Activated naive CD8-positive, alpha-beta T cell (primary cell): ENCODE measurements around the gene ELOVL1.

Experiments used
- H3K27ac Mint-ChIP-seq: one replicate; pipeline ENCODE4 v1.8.0; 2021; ENCODE audit warnings: mixed read lengths
- H3K27me3 Mint-ChIP-seq: one replicate; pipeline ENCODE4 v1.8.0; 2021; ENCODE audit warnings: mixed read lengths
- H3K36me3 Mint-ChIP-seq: one replicate; pipeline ENCODE4 v1.8.0; 2021; ENCODE audit warnings: mixed read lengths
- H3K4me1 Mint-ChIP-seq: one replicate; pipeline ENCODE4 v1.8.0; 2021; ENCODE audit warnings: low read depth, mixed read lengths
- H3K4me3 Mint-ChIP-seq: one replicate; pipeline ENCODE4 v1.8.0; 2021; ENCODE audit warnings: mild to moderate bottlenecking, mixed read lengths
- H3K9me3 Mint-ChIP-seq: one replicate; pipeline ENCODE4 v1.8.0; 2021; ENCODE audit warnings: low read depth, mixed read lengths

The ELOVL1 gene

DNA sequence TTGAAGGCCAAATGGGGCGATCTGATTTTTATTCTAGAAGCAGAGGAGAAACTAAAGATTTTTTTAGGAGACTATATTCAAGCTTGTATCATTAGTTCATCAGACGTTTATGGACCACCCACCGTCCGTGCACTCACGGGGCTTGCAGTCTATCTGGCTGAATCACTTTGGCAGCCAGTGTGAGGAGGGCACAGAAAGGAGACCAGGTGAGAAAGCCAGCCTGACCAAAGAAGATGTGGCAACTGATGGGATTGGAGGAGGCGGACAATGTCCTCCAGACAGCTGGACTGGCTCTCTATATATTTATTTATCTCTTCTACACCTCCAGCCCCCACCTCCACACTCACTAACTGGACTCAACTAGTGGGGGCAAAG, 822 bp upstream of the ELOVL1 start:
- H3K27me3 Mint-ChIP-seq: no peaks in the 10 kb centered on the region
- peaks cover 5% of the 10 kb centered on the region for H3K36me3 Mint-ChIP-seq
- peak overlapping the region; percentile 95 for H3K27ac Mint-ChIP-seq
- H3K4me1 Mint-ChIP-seq: peaks cover 28% of the 10 kb centered on the region
- H3K4me3 Mint-ChIP-seq: peak overlapping the region; percentile 99
- H3K9me3 Mint-ChIP-seq: no peaks in the 10 kb centered on the region

DNA sequence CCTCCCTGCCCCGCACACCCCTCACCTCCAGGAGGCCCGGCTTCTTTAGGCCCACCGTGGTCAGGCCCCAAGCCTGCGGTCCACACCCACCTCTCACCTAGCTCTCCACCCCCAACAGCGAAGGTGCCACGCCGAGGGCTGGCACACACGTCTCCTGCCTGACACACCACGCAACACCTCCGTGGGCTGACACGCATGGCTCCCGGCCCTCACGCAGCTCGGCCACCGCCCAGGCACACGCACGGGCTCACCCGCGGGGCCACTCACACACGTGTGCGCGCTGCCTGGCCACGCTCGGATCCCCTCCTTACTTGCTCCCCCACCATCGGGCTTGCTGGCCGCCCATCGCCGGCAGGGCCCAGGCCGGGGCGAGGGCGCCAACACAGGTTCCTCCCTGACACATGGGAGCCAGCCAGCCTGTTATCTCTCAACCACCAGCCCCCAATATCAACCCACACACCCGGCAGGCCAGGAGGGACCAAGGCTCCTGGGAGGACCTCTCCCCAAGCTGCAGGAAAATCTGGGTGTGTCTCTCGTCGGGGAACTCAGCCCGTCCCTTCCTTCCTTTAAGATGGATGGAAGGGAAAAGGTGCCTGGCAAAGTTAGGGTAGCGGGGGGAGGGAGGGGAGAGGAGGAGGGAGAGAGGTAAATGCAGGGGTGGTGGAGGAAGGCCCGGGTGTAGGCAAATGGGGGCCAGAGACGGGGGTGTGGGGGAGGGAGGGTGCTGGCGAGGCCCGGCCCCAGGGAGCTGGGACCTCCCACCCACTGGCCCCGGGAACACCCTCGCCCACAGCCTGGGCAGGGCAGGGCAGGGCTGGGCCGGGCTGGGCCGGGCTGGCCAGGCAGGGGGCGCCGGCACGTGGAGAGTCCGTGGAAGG, 546 bp downstream of the ELOVL1 start:
- peak overlapping the region; percentile 91 for H3K4me3 Mint-ChIP-seq
- H3K27me3 Mint-ChIP-seq: no peaks in the 10 kb centered on the region
- peak overlapping the region; percentile 95 for H3K27ac Mint-ChIP-seq
- H3K36me3 Mint-ChIP-seq: peaks cover 5% of the 10 kb centered on the region
- peaks cover 28% of the 10 kb centered on the region for H3K4me1 Mint-ChIP-seq
- H3K9me3 Mint-ChIP-seq: no peaks in the 10 kb centered on the region

DNA sequence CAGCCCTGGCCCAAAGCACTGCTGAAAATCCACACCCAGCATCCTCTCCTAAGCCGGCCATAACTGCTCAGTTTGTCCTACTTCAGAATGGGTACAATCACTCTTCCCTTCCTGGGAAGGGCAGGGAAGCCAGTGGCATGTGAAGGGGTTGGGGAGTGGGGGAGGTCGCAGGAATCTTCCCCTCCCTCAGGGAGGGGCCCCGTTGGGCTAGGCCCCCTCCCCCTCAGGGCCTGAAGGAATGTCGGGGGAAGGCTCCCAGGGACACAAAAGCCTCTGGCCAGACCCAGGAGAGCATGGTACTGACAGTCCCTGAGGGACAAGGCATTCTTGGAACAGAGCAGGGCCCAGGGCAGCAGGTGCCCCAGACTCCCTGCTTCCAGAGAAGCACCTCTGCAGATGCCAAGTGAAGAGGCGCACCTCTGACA, 1.2 kb downstream of the ELOVL1 start:
- no peaks in the 10 kb centered on the region for H3K9me3 Mint-ChIP-seq
- H3K36me3 Mint-ChIP-seq: peaks cover 9% of the 10 kb centered on the region
- peak overlapping the region; percentile 95 for H3K27ac Mint-ChIP-seq
- H3K4me1 Mint-ChIP-seq: peaks cover 27% of the 10 kb centered on the region
- H3K4me3 Mint-ChIP-seq: peak overlapping the region; percentile 91
- no peaks in the 10 kb centered on the region for H3K27me3 Mint-ChIP-seq

DNA sequence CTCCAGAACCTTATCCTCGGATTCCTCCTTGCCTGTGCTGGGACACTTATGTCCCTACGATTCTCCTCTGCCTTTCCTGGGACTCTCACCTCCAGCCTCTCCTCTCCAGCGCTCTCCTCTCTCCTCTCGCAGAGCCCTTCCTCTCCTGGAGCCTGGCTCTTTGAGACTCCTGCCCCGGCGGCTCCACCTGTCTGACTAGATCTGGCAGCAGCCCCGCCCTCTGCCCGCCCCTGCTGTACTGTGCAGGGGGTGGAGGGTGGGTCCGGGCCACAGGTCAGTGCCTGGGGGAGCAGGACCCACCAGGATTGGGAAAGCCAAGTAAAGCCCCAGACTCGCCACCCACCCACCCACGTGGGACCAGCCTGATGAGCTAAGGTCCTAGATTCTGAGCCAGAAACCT, 1.6 kb downstream of the ELOVL1 start:
- no peaks in the 10 kb centered on the region for H3K27me3 Mint-ChIP-seq
- peaks cover 11% of the 10 kb centered on the region for H3K36me3 Mint-ChIP-seq
- H3K4me1 Mint-ChIP-seq: peaks cover 25% of the 10 kb centered on the region
- H3K27ac Mint-ChIP-seq: peak overlapping the region; percentile 84
- H3K4me3 Mint-ChIP-seq: peak overlapping the region; percentile 72
- H3K9me3 Mint-ChIP-seq: no peaks in the 10 kb centered on the region

DNA sequence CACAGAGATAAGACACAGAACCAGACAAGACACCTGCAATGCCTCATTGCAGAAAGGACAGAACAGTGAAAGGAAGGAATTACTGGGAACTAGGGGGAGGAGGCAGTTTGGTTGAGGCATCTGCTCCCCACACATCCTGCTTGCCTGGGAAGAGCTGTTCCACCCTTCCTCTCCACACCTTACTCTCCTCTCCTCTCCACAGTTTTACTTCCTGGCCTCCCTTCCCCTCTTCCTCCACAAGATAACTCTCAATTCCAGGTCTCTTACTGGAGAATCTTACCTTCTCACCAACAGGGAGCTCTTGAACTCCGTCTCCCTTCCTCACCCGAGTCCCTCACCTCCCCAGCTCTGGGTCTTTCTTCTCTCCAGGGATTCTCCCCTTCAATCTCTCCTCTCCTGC, 2.1 kb downstream of the ELOVL1 start:
- Mint-ChIP-seq H3K4me3 (peak overlapping the region; percentile 72), H3K4me1 (peaks cover 22% of the 10 kb centered on the region), H3K9me3 (no peaks in the 10 kb centered on the region), H3K27ac (peak overlapping the region; percentile 84), H3K27me3 (no peaks in the 10 kb centered on the region), H3K36me3 (peaks cover 11% of the 10 kb centered on the region)

DNA sequence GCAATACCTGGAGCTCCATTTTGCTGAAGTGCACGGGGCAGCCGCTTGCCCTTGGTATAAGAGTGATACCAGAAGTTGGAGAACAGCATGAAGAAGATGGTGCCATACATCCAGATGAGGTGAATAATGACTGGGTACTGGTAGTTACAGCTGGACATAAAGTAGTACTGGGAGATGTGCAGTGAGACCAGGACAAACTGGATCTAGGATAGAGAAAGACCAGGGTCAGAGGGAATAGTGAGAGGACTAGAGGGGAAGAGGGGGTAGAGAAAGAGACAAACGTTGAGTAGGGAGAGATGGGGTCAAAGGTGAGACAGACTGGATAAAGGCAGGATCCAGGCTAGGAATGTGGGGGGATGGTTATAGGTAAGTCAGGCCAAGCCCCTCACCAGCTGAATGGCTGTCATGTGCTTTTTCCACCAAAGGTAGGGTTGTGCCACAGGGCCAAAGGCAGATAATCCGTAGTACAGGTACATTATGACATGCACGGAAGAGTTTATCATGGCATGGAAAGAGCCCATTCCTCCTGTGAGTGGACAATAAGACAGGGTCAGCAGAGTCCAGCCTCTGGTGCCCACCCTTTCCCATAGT, 3.8 kb downstream of the ELOVL1 start:
- Mint-ChIP-seq H3K36me3 (peaks cover 11% of the 10 kb centered on the region), H3K9me3 (no peaks in the 10 kb centered on the region), H3K4me3 (no peak overlapping the region), H3K27ac (no peak overlapping the region), H3K27me3 (no peaks in the 10 kb centered on the region), H3K4me1 (peaks cover 27% of the 10 kb centered on the region)

DNA sequence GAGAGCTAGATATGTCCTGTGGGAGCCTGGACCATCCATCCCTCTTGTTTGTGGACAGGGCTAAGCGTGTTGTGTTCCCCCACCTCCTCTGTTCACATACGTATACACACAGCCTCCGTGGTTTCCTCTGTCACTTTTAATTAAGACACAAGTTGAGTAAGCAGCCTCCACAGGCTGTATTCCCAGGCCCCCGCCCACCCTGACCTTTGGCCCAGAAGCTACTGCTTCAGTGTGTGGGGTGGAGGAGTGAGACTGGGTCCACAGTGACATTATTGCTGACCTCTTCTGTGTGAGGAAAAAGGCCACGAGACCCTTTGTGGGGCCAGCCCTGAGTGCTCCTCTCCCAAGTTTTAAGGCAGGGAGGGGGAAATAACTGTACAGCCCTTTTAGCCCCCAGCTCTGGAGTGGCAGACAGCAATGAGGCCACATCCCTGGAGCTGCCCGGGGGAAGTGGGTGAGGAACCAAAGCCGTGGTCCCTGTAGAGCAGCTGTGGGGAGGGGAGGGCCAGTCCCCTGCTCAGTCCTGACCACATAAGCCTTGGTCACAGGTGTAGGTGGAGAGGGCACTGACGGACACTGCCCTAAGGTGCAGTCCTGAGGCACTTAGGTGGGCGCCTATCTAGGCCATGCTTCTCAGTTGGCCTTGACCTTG, 4.4 kb downstream of the ELOVL1 start:
- Mint-ChIP-seq H3K27ac (no peak overlapping the region), H3K9me3 (no peaks in the 10 kb centered on the region), H3K4me1 (peaks cover 23% of the 10 kb centered on the region), H3K36me3 (peaks cover 9% of the 10 kb centered on the region), H3K27me3 (no peaks in the 10 kb centered on the region), H3K4me3 (no peak overlapping the region)

DNA sequence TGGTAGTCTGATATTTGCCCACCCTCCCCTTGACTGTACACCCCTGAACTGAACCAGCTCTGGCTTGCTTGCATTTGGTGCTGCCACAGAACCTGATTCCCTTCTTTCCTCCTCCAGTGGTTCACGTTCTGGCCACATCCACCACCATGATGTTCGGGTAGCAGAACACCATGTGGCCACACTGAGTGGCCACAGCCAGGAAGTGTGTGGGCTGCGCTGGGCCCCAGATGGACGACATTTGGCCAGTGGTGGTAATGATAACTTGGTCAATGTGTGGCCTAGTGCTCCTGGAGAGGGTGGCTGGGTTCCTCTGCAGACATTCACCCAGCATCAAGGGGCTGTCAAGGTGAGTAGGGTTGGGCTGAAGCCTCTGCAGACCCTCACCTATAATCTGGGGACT, 7.2 kb downstream of the ELOVL1 start:
- peak overlapping the region; percentile 35 for H3K4me3 Mint-ChIP-seq
- H3K4me1 Mint-ChIP-seq: peaks cover 24% of the 10 kb centered on the region
- H3K9me3 Mint-ChIP-seq: no peaks in the 10 kb centered on the region
- H3K27ac Mint-ChIP-seq: no peak overlapping the region
- peaks cover 7% of the 10 kb centered on the region for H3K36me3 Mint-ChIP-seq
- H3K27me3 Mint-ChIP-seq: no peaks in the 10 kb centered on the region

DNA sequence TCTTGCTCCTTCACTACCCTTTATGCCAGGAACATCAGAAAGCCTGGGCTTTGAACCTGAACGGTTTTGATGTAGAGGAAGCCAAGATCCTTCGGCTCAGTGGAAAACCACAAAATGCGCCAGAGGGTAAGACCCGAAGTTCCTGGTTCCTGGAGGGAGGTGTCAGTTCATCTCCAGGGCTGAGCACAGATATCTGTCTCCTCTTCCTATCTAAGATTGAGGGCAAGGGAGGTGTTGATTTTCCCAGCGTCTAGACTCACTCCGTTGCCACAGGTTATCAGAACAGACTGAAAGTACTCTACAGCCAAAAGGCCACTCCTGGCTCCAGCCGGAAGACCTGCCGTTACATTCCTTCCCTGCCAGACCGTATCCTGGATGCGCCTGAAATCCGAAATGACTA, 8.1 kb downstream of the ELOVL1 start:
- H3K27ac Mint-ChIP-seq: peak overlapping the region; percentile 68
- H3K36me3 Mint-ChIP-seq: peaks cover 8% of the 10 kb centered on the region
- no peaks in the 10 kb centered on the region for H3K9me3 Mint-ChIP-seq
- H3K4me1 Mint-ChIP-seq: peaks cover 18% of the 10 kb centered on the region
- peak overlapping the region; percentile 94 for H3K4me3 Mint-ChIP-seq
- H3K27me3 Mint-ChIP-seq: no peaks in the 10 kb centered on the region

DNA sequence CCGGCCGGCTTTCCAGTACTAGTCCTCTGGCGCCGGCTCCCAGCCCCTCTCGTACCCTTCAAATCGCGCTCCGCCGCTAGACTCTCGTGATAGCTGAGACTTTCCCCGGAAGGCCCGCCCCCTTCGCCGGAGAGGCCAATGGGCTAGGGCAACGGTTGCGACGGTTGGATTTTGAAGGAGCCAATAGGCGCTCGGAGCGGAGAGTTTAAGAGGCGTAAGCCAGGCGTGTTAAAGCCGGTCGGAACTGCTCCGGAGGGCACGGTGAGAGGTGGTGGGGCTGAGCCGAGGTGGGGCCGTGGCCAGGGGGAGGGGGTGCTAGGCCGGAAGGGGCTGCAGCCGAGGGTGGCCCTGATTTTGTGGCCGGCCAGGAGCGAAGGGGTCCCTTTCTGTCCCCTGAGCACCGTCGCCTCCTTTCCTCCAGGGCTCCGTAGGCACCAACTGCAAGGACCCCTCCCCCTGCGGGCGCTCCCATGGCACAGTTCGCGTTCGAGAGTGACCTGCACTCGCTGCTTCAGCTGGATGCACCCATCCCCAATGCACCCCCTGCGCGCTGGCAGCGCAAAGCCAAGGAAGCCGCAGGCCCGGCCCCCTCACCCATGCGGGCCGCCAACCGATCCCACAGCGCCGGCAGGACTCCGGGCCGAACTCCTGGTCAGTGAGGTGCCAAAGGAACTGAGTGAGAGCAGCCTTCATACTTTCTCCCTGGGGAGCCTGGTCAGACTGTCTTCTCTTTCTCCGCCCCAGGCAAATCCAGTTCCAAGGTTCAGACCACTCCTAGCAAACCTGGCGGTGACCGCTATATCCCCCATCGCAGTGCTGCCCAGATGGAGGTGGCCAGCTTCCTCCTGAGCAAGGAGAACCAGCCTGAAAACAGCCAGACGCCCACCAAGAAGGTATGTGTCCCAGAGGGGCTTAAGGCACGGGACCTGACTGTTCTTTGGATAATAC, 8.8 kb downstream of the ELOVL1 start, which contains the start of gene CDC20:
CDC20 (plus strand) TSS at position 236 of the 948 bp plus-strand sequence; CDS start at position 471, 235 bp downstream.
- Mint-ChIP-seq H3K27me3 (no peaks in the 10 kb centered on the region), H3K27ac (peak within 1 kb of the TSS; percentile 76), H3K4me3 (peak within 1 kb of the TSS; percentile 94), H3K4me1 (peaks cover 18% of the 10 kb centered on the region), H3K36me3 (peaks cover 13% of the 10 kb centered on the region), H3K9me3 (no peaks in the 10 kb centered on the region)

DNA sequence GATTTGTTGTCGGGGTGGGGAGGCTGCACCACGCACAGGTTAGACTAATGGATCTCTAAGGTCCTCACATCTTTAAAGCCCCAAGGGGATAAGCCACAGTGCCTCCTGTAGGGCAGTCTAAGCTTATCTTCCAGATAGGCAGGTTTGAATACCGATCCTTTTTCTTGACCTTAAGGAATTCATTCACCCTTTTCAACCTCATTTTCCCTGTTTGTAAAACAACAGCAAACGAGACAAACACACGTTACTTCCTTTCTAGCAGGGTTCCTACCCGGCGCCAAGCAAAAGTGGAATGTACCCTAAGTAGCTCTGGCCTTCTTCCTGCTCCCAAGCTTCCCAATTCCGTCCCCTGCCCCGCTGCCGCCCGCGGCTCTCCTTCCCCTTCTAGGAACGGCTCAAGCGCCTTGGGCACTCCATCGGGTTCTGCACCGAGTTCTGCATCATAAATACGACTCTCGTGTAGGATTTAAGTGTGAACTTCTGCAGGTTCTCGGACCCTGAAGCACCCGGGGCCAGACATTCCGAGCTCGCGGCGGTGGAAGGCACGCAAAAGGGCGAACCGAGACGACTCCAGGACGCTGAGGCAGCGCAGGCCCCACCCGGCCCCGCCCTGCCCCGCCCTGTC, 9.6 kb downstream of the ELOVL1 start:
- Mint-ChIP-seq H3K9me3 (no peaks in the 10 kb centered on the region), H3K36me3 (peaks cover 13% of the 10 kb centered on the region), H3K4me3 (peak overlapping the region; percentile 94), H3K4me1 (peaks cover 18% of the 10 kb centered on the region), H3K27ac (peak overlapping the region; percentile 76), H3K27me3 (no peaks in the 10 kb centered on the region)

DNA sequence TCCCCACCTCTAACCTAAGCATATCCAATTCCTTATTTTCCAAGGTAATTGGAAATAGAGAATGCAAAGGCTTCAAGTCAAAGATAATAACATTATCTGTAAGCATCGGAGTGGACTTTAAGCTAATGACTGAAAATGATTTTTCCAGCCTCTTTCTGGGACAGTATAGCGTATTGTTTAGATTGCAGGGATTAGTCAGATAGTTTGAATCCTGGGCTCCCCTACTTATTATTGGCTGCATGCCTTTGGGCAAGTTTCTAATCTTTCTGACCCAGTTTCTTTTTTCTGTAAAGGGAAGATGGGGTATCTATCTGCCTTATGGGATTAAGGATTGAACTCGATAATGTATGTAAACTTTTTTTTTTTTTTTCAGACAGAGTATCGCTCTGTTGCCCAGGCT, 10.6 kb downstream of the ELOVL1 start:
- Mint-ChIP-seq H3K4me1 (peaks cover 18% of the 10 kb centered on the region), H3K4me3 (peak overlapping the region; percentile 94), H3K27me3 (no peaks in the 10 kb centered on the region), H3K9me3 (no peaks in the 10 kb centered on the region), H3K36me3 (peaks cover 13% of the 10 kb centered on the region), H3K27ac (no peak overlapping the region)

DNA sequence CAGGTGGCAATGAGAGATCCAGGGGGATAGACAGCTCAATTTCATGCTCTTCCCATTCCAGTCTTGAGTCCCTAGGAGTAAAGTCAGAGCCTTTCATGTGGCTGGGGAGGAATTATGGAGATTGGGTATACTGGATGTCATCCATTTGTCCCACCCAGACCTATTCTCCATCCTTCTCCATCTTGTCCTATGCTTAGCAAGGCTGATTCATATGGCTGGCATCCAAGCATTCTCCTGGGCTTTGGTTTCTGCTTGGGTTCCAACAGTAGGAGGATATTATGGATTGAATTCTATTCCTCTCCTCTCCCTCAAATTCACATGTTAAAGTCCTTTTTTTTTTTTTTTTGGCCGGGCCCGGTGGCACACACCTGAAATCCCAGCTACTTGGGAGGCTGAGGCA, 12.9 kb downstream of the ELOVL1 start:
- peaks cover 10% of the 10 kb centered on the region for H3K36me3 Mint-ChIP-seq
- peaks cover 17% of the 10 kb centered on the region for H3K4me1 Mint-ChIP-seq
- H3K9me3 Mint-ChIP-seq: no peaks in the 10 kb centered on the region
- no peak overlapping the region for H3K4me3 Mint-ChIP-seq
- H3K27me3 Mint-ChIP-seq: no peaks in the 10 kb centered on the region
- no peak overlapping the region for H3K27ac Mint-ChIP-seq

DNA sequence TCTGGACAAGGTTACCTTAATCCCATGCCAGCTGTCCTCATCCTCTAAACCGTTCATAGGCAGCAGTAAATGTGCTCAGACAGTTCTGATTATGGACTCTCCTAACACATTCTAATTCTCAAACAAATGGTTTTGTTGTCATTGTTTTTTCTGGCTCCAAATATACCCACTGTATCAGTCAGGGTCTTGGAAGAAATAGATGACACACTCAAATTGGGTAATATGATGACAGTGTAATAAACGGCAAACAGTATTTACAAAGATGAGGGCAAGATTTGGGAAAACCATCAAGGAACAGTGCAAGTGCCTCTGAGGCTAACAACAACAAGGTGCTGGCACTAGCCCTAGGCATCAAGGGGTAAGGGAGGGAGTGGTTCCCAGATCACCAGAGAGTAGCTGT, 13.3 kb downstream of the ELOVL1 start:
- Mint-ChIP-seq H3K4me3 (no peak overlapping the region), H3K4me1 (peaks cover 13% of the 10 kb centered on the region), H3K27ac (no peak overlapping the region), H3K27me3 (no peaks in the 10 kb centered on the region), H3K9me3 (no peaks in the 10 kb centered on the region), H3K36me3 (peaks cover 10% of the 10 kb centered on the region)
